ENCODE data around the gene EFCAB7. TPM values are rescaled to one million over a fixed set of nuclear protein-coding genes. Genes with fewer than 3 reads are reported as not detected.

Gene EFCAB7
- total and polyA plus RNA-seq, 2 donors (not counting 3 experiments of a cell fraction or from before 2014, with no cell fraction given), result 1.4 to 7.1 TPM

DNA sequence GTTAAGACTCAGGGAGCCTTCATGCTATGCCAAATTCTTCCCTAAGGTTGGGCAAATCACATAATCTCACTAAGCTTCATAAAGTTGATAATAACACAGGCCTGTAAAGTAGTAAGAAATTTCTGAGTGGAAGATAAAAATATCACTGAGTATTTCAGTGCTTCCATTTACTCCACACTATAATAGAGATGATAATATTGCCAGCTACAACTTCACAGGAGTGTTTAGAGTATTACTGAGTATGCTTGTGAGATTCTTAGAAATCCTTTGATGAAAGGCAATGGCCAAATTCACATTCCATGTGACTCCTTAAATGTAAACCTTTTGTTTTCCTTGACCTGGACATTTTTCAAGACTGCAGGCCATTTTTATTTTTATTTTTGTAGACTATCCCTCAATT is 10.7 kb upstream of the EFCAB7 start:
- Histone ChIP-seq H3K4me3 (replicated peaks in 1 of 3; ENCODE audit: insufficient read depth in 1 of 3, low read depth in 1 of 3, low read length in 3 of 3) (no peak overlapping the region), H3K4me2 (ENCODE audit: insufficient read depth, low read length) (no peak overlapping the region), H4K20me1 (replicated peaks; ENCODE audit: control insufficient read depth, extremely low read depth, insufficient read depth, low read length) (no peaks in the 10 kb centered on the region), H3K79me2 (ENCODE audit: control insufficient read depth, insufficient read depth, low read length) (peaks cover 2% of the 10 kb centered on the region), H3K9ac (replicated peaks; ENCODE audit: extremely low read depth, insufficient read depth, low read length) (no peak overlapping the region), H3K27me3 (ENCODE audit: control insufficient read depth in 2 of 2, insufficient read depth in 2 of 2, low read length in 2 of 2) (no peaks in the 10 kb centered on the region), H2AFZ (ENCODE audit: low read depth, low read length) (no peak overlapping the region), H3K36me3 (ENCODE audit: control insufficient read depth in 2 of 2, extremely low read depth in 1 of 2, insufficient read depth in 2 of 2, low read length in 2 of 2) (no peaks in the 10 kb centered on the region), H3K4me1 (ENCODE audit: control insufficient read depth, extremely low read depth, insufficient read depth, low read length) (no peaks in the 10 kb centered on the region), H3K27ac (ENCODE audit: insufficient read depth, low read depth, low read length) (no peak overlapping the region), H3K9me1 (replicated peaks; ENCODE audit: control insufficient read depth, extremely low read depth, insufficient read depth, low read length) (no peaks in the 10 kb centered on the region), H3K9me3 (replicated peaks; ENCODE audit: control insufficient read depth, insufficient read depth, low read length) (no peaks in the 10 kb centered on the region)
- CTCF ChIA-PET, result interaction anchor here (0.9 to 2.3 kb wide), 3 partner anchors 16 to 671 kb away, joined by 3 to 13 read pairs (median 3); no protein-coding TSS in a partner anchor
- BruUV-seq (replicated peaks), result no TSS peak
- dilution Hi-C loops (cut with MboI; ENCODE audit: extremely low pct_ligation_motif_present, low sequenced_read_pairs) (no loop called here), intact Hi-C loops (cut with micrococcal nuclease) (no loop called here)
- no peak for TF ChIP-seq POLR2A (IDR thresholded peaks at IDR 0.05; ENCODE audit: low read depth, low read length)
- TF ChIP-seq EZH2 (IDR thresholded peaks at IDR 0.05; ENCODE audit: borderline replicate concordance, low read depth, low read length, severe bottlenecking), result no peak
- TF ChIP-seq GATA2 (IDR thresholded peaks at IDR 0.05; ENCODE audit: insufficient read depth, insufficient read length, low read depth, low read length), result no peak
- no peak for TF ChIP-seq JUN (IDR thresholded peaks at IDR 0.05; ENCODE audit: borderline replicate concordance, insufficient read depth, insufficient read length, low read depth)
- no peak for TF ChIP-seq MYC (IDR thresholded peaks at IDR 0.05; ENCODE audit: low read depth, low read length)
- TF ChIP-seq, protein P1, sequence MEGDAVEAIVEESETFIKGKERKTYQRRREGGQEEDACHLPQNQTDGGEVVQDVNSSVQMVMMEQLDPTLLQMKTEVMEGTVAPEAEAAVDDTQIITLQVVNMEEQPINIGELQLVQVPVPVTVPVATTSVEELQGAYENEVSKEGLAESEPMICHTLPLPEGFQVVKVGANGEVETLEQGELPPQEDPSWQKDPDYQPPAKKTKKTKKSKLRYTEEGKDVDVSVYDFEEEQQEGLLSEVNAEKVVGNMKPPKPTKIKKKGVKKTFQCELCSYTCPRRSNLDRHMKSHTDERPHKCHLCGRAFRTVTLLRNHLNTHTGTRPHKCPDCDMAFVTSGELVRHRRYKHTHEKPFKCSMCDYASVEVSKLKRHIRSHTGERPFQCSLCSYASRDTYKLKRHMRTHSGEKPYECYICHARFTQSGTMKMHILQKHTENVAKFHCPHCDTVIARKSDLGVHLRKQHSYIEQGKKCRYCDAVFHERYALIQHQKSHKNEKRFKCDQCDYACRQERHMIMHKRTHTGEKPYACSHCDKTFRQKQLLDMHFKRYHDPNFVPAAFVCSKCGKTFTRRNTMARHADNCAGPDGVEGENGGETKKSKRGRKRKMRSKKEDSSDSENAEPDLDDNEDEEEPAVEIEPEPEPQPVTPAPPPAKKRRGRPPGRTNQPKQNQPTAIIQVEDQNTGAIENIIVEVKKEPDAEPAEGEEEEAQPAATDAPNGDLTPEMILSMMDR (IDR thresholded peaks at IDR 0.05; ENCODE audit: extremely low read depth in 1 of 2, insufficient read depth in 1 of 2, low read depth in 1 of 2, low read length in 2 of 2), result no peak
- TF ChIP-seq POLR2AphosphoS5 (IDR thresholded peaks at IDR 0.05; ENCODE audit: insufficient read depth, low read depth, low read length), result no peak
- no peak for TF ChIP-seq FOS (IDR thresholded peaks at IDR 0.05; ENCODE audit: borderline replicate concordance, insufficient read depth, low read length)
- TF ChIP-seq, protein P2, sequence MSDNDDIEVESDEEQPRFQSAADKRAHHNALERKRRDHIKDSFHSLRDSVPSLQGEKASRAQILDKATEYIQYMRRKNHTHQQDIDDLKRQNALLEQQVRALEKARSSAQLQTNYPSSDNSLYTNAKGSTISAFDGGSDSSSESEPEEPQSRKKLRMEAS (IDR thresholded peaks at IDR 0.05; ENCODE audit: insufficient read depth, insufficient read length), result no peak
- DNase-seq (ENCODE audit: low read depth, low spot score) (no peak), FAIRE-seq (no peak)
- POLR2A ChIA-PET, result no interaction called here

Measured in endothelial cell of umbilical vein (primary cell).